Peyer's patch (tissue), 4 donors: ENCODE measurements around the gene TSHZ1.

Experiments
- CTCF ChIP-seq, 6 experiments: fragments of 450-650 bp in 4 of 6; fragments of 200-600 bp in 2 of 6; sonication (generic) in 1 of 6; IDR thresholded peaks; one replicate each; pipeline ENCODE4 v1.5.1; 2017 to 2019; ENCODE audit warnings: antibody characterized with exemption in 6 of 6, mild to moderate bottlenecking in 3 of 6, moderate library complexity in 1 of 6
- POLR2A ChIP-seq, 2 donors: fragments of 450-650 bp; IDR thresholded peaks; one replicate each; pipeline ENCODE4 v1.5.1; 2017; ENCODE audit warnings: antibody characterized with exemption in 2 of 2, mild to moderate bottlenecking in 2 of 2, moderate library complexity in 2 of 2

DNA sequence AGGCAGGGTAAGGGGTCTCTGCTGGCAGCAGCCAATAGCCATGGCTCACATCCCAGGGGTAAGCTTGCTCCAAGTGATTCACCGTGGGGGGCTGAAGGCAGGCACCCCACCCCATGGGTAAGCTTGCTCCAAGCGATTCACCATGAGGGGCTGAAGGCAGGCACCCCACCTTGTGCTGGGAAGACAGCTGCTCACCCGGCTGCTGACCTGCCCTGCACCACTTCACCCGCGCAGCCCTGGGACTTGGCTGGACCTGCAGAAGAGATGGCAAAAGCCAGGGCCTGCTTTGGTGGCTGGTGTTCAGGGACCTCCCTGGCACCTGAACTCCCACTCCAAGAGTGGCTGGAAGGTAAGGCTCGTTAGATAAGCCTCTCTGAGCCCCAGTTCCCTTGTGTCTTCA lies 20.9 kb upstream of the TSHZ1 start:
- TF ChIP-seq POLR2A (IDR thresholded peaks at IDR 0.05) (no peak), CTCF (IDR thresholded peaks at IDR 0.05) (no peak)
